Caco-2 (cell line): Measurements from ENCODE around the gene DLG2. TPM values are rescaled to one million over a fixed set of nuclear protein-coding genes. Genes with fewer than 3 reads are reported as not detected.
"Not testable (repeated sequence)": the region's sequence is repeated elsewhere in the genome, so short reads cannot be mapped to it uniquely, and the experiment has no call there.

Source experiments
- BruUV-seq: library from RNA; stranded (reverse); fragments of 400-500 nt; replicated peaks from 2 replicates; lab custom pipeline; 2021; lab: Mats Ljungman, UMichigan
- CTCF ChIA-PET: fragments of 300-600 bp; sonication (Branson Sonifier 250); formaldehyde crosslinking; loops from one replicate; lab custom pipeline; 2022; ENCODE audit warnings: antibody characterized with exemption; lab: Charles Lee
- POLR2A ChIA-PET: fragments of 300-600 bp; sonication (Branson Sonifier 250); formaldehyde crosslinking; loops from one replicate; lab custom pipeline; 2022; ENCODE audit warnings: antibody characterized with exemption; lab: Charles Lee
- DNase-seq, 2 experiments: peaks; one replicate each; pipeline versions ENCODE4 v3.0.0 to v3.0.0-alpha.2; 2020 to 2022
- H3K27me3 ChIP-seq: replicated peaks from 2 replicates; pipeline ENCODE4 v1.6.0; 2011; ENCODE audit warnings: low read length; ENCODE audit not compliant: control insufficient read depth, insufficient read depth
- H3K36me3 ChIP-seq: 2 replicates; pipeline ENCODE4 v1.5.1; 2011; ENCODE audit warnings: low read length; ENCODE audit not compliant: control insufficient read depth, insufficient read depth
- H3K4me1 ChIP-seq: fragments of 250-450 bp; sonication (Bioruptor Pico); 2 replicates; pipeline ENCODE4 v1.5.1; 2020; ENCODE audit warnings: mild to moderate bottlenecking
- H3K4me3 ChIP-seq: 2 replicates; pipeline ENCODE4 v1.5.1; 2011; ENCODE audit warnings: low read depth, mild to moderate bottlenecking, control low read depth, low read length
- H3K9me3 ChIP-seq: fragments of 250-450 bp; sonication (Bioruptor Pico); 2 replicates; pipeline ENCODE4 v1.5.1; 2020; ENCODE audit warnings: mild to moderate bottlenecking, moderate library complexity
- H3K27ac Mint-ChIP-seq: one replicate; pipeline ENCODE4 v1.8.0; 2022; ENCODE audit warnings: mixed read lengths; ENCODE audit not compliant: unreplicated experiment
- H3K27me3 Mint-ChIP-seq: one replicate; pipeline ENCODE4 v1.8.0; 2022; ENCODE audit warnings: mixed read lengths; ENCODE audit not compliant: insufficient read depth, unreplicated experiment
- H3K36me3 Mint-ChIP-seq: one replicate; pipeline ENCODE4 v1.8.0; 2022; ENCODE audit warnings: mild to moderate bottlenecking, mixed read lengths; ENCODE audit not compliant: insufficient read depth, unreplicated experiment
- H3K4me1 Mint-ChIP-seq: one replicate; pipeline ENCODE4 v1.8.0; 2022; ENCODE audit warnings: low read depth, mixed read lengths; ENCODE audit not compliant: unreplicated experiment
- H3K4me3 Mint-ChIP-seq: one replicate; pipeline ENCODE4 v1.8.0; 2022; ENCODE audit warnings: mild to moderate bottlenecking, moderate library complexity, mixed read lengths; ENCODE audit not compliant: unreplicated experiment
- H3K9me3 Mint-ChIP-seq: one replicate; pipeline ENCODE4 v1.8.0; 2022; ENCODE audit warnings: mixed read lengths; ENCODE audit not compliant: unreplicated experiment
- intact Hi-C: fragments of 100-400 bp; cut with micrococcal nuclease; formaldehyde crosslinking; loops from one replicate; pipeline ENCODE4 v1.10.0; 2022; ENCODE audit not compliant: unreplicated experiment
- total RNA-seq: library from RNA; stranded (reverse); gene quantifications from 2 replicates; pipeline ENCODE4 v1.2.3, GENCODE V29; 2022
- TF ChIP-seq, protein P1 (sequence below), 2 experiments: fragments of 200-600 bp in 1 of 2; IDR thresholded peaks; 1 replicate in 1 of 2; 2 replicates in 1 of 2; pipeline versions ENCODE4 v1.5.1 to v1.8.0; 2011 to 2022; ENCODE audit warnings: antibody characterized with exemption in 1 of 2, control low read depth in 1 of 2, inconsistent platforms in 1 of 2, low read depth in 1 of 2, low read length in 1 of 2, mild to moderate bottlenecking in 1 of 2, moderate library complexity in 1 of 2; ENCODE audit not compliant: insufficient read depth in 1 of 2, severe bottlenecking in 1 of 2, unreplicated experiment in 1 of 2

The DLG2 gene
- total RNA-seq, 1 experiment from 2014 or later = 21.6 TPM

DNA sequence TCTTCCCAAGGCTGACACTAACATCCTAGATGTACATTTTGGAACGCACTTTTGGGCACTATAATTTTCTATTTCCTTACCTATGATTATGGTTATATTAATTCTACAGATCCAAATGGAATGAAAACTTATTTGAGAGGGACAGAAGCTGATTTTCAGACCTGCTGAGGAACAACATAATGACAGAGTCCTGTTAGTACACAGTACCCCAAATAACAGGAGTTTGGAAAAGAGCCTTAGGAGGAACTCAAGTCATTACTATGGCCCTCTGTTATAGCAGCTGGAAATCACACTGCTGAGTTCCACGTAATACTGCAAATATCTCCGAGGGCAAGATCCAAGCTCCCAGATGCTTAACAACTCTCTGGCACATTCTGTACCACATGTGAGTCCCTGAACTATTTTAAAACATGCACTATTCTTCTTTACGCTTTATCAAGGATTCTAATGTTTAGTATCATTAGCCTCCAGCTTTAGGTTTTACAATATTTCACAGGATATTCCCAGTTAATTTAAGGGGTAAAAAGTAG is 1313.2 kb downstream of the DLG2 start:
- no peak overlapping the region for H3K27ac Mint-ChIP-seq
- ChIA-PET POLR2A (no interaction called here), CTCF (no interaction called here)
- peaks cover 16% of the 10 kb centered on the region for H3K27me3 Mint-ChIP-seq
- no peaks in the 10 kb centered on the region for H3K4me1 ChIP-seq
- H3K4me1 Mint-ChIP-seq = peaks cover 5% of the 10 kb centered on the region
- no peaks in the 10 kb centered on the region for H3K36me3 ChIP-seq
- no peak overlapping the region for H3K4me3 Mint-ChIP-seq
- no peaks in the 10 kb centered on the region for H3K9me3 Mint-ChIP-seq
- H3K9me3 ChIP-seq = no peaks in the 10 kb centered on the region
- no peak for DNase-seq
- no peak overlapping the region for H3K4me3 ChIP-seq
- no peaks in the 10 kb centered on the region for H3K27me3 ChIP-seq
- H3K36me3 Mint-ChIP-seq = no peaks in the 10 kb centered on the region
- intact Hi-C loops = no loop called here
- TF ChIP-seq, protein P1, sequence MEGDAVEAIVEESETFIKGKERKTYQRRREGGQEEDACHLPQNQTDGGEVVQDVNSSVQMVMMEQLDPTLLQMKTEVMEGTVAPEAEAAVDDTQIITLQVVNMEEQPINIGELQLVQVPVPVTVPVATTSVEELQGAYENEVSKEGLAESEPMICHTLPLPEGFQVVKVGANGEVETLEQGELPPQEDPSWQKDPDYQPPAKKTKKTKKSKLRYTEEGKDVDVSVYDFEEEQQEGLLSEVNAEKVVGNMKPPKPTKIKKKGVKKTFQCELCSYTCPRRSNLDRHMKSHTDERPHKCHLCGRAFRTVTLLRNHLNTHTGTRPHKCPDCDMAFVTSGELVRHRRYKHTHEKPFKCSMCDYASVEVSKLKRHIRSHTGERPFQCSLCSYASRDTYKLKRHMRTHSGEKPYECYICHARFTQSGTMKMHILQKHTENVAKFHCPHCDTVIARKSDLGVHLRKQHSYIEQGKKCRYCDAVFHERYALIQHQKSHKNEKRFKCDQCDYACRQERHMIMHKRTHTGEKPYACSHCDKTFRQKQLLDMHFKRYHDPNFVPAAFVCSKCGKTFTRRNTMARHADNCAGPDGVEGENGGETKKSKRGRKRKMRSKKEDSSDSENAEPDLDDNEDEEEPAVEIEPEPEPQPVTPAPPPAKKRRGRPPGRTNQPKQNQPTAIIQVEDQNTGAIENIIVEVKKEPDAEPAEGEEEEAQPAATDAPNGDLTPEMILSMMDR (IDR thresholded peaks at IDR 0.05; ENCODE audit: insufficient read depth in 1 of 2, low read depth in 1 of 2, low read length in 1 of 2, severe bottlenecking in 1 of 2, unreplicated experiment in 1 of 2) = no peak
- no TSS peak for BruUV-seq

DNA sequence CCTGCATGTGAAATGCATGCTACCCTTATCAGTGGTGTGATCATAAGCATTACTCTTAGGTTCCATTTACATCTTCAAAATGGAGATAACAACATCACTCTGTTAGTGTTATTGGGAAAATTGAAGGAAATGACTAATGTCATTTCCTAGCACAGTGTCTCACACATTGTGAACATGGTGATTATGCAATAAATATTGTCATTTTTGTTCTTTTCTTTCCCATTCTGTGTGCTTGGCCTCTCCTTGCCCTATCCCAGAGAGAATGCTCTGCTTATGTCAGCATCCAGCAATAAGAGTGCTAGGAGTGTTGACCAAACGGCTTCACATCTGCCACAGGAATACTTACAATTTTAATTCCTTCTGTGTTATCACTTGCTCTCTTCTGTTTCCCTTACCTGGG is 1316.9 kb downstream of the DLG2 start:
- CTCF ChIA-PET = no interaction called here
- POLR2A ChIA-PET = no interaction called here

DNA sequence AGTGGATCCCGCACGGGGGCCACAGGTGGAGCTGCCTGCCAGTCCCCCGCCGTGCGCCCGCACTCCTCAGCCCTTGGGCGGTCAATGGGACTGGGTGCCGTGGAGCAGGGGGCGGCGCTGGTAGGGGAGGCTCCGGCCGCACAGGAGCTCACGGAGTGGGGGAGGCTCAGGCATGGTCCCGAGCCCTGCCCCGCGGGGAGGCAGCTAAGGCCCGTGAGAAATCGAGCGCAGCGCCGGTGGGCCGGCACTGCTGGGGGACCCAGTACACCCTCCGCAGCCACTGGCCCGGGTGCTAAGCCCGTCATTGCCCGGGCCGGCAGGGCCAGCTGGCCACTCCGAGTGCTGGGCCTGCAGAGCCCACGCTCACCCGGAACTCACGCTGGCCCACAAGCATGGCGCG is 1318.7 kb downstream of the DLG2 start:
- H3K27me3 ChIP-seq, H3K4me3 ChIP-seq, POLR2A ChIA-PET, H3K27me3 Mint-ChIP-seq, H3K36me3 Mint-ChIP-seq, H3K36me3 ChIP-seq, DNase-seq, H3K9me3 ChIP-seq, H3K4me1 Mint-ChIP-seq, intact Hi-C loops, H3K4me1 ChIP-seq, H3K27ac Mint-ChIP-seq, CTCF ChIA-PET, H3K4me3 Mint-ChIP-seq, H3K9me3 Mint-ChIP-seq, BruUV-seq: not testable (repeated sequence)

More for the DNA sequence above, 1316.9 kb downstream of the DLG2 start:
- H3K36me3 Mint-ChIP-seq = no peaks in the 10 kb centered on the region
- DNase-seq = no peak
- Histone ChIP-seq H3K9me3 (no peaks in the 10 kb centered on the region), H3K27me3 (no peaks in the 10 kb centered on the region), H3K4me1 (no peaks in the 10 kb centered on the region), H3K36me3 (no peaks in the 10 kb centered on the region), H3K4me3 (no peak overlapping the region)
- H3K27ac Mint-ChIP-seq = no peak overlapping the region
- intact Hi-C loops = no loop called here
- peaks cover 10% of the 10 kb centered on the region for H3K27me3 Mint-ChIP-seq
- no peaks in the 10 kb centered on the region for H3K9me3 Mint-ChIP-seq
- H3K4me1 Mint-ChIP-seq = no peaks in the 10 kb centered on the region
- no peak overlapping the region for H3K4me3 Mint-ChIP-seq
- TF ChIP-seq, protein P1 (IDR thresholded peaks at IDR 0.05; ENCODE audit: insufficient read depth in 1 of 2, low read depth in 1 of 2, low read length in 1 of 2, severe bottlenecking in 1 of 2, unreplicated experiment in 1 of 2) = no peak
- BruUV-seq = no TSS peak

DNA sequence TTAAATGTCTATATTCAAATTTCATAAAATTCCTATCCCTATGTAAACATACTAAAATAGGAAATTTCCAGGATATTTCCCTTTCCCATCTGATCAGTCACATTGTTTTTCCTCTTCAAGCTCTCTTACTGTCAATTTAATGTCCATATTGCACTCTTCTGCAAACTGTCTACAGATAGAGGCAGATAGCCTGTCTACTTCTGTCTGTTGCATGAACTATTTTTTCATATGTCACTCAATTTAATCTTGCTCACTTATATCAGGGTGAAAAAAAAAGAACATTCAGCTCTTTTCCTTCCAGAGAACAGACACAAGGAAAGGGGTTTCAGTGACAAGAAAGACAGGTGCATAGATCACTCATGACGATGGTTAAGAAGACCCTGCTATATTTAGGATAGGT is 1327.1 kb downstream of the DLG2 start:
- Mint-ChIP-seq H3K4me3 (no peak overlapping the region), H3K27ac (no peak overlapping the region), H3K4me1 (no peaks in the 10 kb centered on the region), H3K9me3 (no peaks in the 10 kb centered on the region), H3K27me3 (no peaks in the 10 kb centered on the region), H3K36me3 (no peaks in the 10 kb centered on the region)
- Histone ChIP-seq H3K4me3 (no peak overlapping the region), H3K27me3 (no peaks in the 10 kb centered on the region; the same call in 1 of the 2 replicates), H3K36me3 (no peaks in the 10 kb centered on the region), H3K9me3 (no peaks in the 10 kb centered on the region), H3K4me1 (no peaks in the 10 kb centered on the region)
- intact Hi-C loops = no loop called here
- TF ChIP-seq, protein P1 (IDR thresholded peaks at IDR 0.05; ENCODE audit: insufficient read depth in 1 of 2, low read depth in 1 of 2, low read length in 1 of 2, severe bottlenecking in 1 of 2, unreplicated experiment in 1 of 2) = no peak
- POLR2A ChIA-PET = no interaction called here
- DNase-seq = no peak
- CTCF ChIA-PET = no interaction called here
- no TSS peak for BruUV-seq
